ENCODE results near the gene RPA1. TPM values are rescaled to one million over a fixed set of nuclear protein-coding genes. Genes with fewer than 3 reads are reported as not detected.

The RPA1 gene
- total RNA-seq, 1 experiment from 2014 or later: 198 TPM

GRCh38 chr17:1867307-1867706, 37.5 kb downstream of the RPA1 start:
- H3K9ac ChIP-seq (ENCODE audit: low read length): no peak overlapping the region
- H4K20me1 ChIP-seq (ENCODE audit: insufficient read depth): no peaks in the 10 kb centered on the region
- H3K27ac ChIP-seq (ENCODE audit: low read depth, low read length): no peak overlapping the region
- BruUV-seq (replicated peaks): no TSS peak
- no peak overlapping the region for H3K4me2 ChIP-seq (ENCODE audit: low read length)
- POLR2A ChIA-PET: no interaction called here
- TF ChIP-seq ZBTB33 (IDR thresholded peaks at IDR 0.05; ENCODE audit: extremely low read depth, insufficient replicate concordance, low read length) (no peak), REST (IDR thresholded peaks at IDR 0.05; ENCODE audit: low read depth) (no peak), ATF3 (IDR thresholded peaks at IDR 0.05) (no peak), YY1 (IDR thresholded peaks at IDR 0.05; ENCODE audit: extremely low read depth, insufficient replicate concordance, low read depth, low read length) (no peak), EZH2phosphoT487 (IDR thresholded peaks at IDR 0.05; ENCODE audit: borderline replicate concordance) (no peak), EZH2 (IDR thresholded peaks at IDR 0.05) (no peak)
- ATAC-seq (no peak), DNase-seq (ENCODE audit: low read depth, low spot score) (no peak)
- intact Hi-C loops (cut with micrococcal nuclease): loop anchor here (5.0 to 10.0 kb wide), 2 partner anchors 145 to 203 kb away; partner anchors contain the start of gene WDR81
- H3K27me3 ChIP-seq (ENCODE audit: insufficient read depth, low read length): no peaks in the 10 kb centered on the region
- no peaks in the 10 kb centered on the region for H3K4me1 ChIP-seq (ENCODE audit: control insufficient read depth in 1 of 2, insufficient read depth in 2 of 2, low read length in 2 of 2)
- CTCF ChIA-PET: interaction anchor here (0.9 kb wide), 1 partner anchor 12 kb away, joined by 3 read pairs; no protein-coding TSS in a partner anchor
- no peak overlapping the region for H3K4me3 ChIP-seq (replicated peaks in 1 of 2; ENCODE audit: low read depth in 1 of 2, low read length in 2 of 2)
- peaks cover 2 to 24% of the 10 kb centered on the region in 2 experiments; a peak in 3 of 4 replicates for H3K36me3 ChIP-seq (ENCODE audit: control insufficient read depth in 1 of 2, insufficient read depth in 2 of 2, low read length in 2 of 2)
- peaks cover 37% of the 10 kb centered on the region for H3K79me2 ChIP-seq (ENCODE audit: insufficient read depth, low read length)
- RAD21 ChIA-PET (ENCODE audit: low non-redundant PET in 1 of 2, low total read pairs in 2 of 2, uncharacterized antibody in 2 of 2, unreplicated experiment in 2 of 2): no interaction called here
- no peaks in the 10 kb centered on the region for H3K9me2 ChIP-seq (ENCODE audit: insufficient read depth)
- H2AFZ ChIP-seq (ENCODE audit: low read depth, low read length, poor library complexity, severe bottlenecking): no peak overlapping the region
- no peaks in the 10 kb centered on the region for H3K9me3 ChIP-seq (ENCODE audit: control insufficient read depth in 1 of 2, insufficient read depth in 1 of 2, low read depth in 1 of 2, low read length in 2 of 2)
